Measurements from ENCODE around the gene CDK9.

DNA sequence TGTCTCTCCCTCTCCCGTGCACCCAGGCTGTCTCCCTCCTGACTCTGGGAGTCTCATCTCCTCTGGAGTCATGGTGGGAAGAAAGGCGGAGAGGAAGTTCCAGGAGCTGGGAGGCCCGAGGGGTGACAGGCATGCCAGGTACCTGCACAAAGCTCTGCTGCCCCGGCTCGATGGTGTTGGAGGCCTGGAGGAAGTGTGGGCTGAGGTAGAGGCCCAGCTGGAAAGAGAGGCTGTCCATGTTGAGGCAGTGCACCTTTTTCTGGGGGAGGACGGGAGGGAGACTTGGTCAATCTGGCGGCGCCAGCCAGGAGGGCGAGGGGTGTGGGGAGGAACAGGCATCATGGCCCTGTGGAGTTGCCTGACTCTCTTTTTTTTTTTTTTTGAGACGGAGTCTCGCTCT lies 32.7 kb downstream of the CDK9 start:
- TF ChIP-seq, protein P1, sequence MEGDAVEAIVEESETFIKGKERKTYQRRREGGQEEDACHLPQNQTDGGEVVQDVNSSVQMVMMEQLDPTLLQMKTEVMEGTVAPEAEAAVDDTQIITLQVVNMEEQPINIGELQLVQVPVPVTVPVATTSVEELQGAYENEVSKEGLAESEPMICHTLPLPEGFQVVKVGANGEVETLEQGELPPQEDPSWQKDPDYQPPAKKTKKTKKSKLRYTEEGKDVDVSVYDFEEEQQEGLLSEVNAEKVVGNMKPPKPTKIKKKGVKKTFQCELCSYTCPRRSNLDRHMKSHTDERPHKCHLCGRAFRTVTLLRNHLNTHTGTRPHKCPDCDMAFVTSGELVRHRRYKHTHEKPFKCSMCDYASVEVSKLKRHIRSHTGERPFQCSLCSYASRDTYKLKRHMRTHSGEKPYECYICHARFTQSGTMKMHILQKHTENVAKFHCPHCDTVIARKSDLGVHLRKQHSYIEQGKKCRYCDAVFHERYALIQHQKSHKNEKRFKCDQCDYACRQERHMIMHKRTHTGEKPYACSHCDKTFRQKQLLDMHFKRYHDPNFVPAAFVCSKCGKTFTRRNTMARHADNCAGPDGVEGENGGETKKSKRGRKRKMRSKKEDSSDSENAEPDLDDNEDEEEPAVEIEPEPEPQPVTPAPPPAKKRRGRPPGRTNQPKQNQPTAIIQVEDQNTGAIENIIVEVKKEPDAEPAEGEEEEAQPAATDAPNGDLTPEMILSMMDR (optimal IDR thresholded peaks at IDR 0.05 in 1 of 3, IDR thresholded peaks at IDR 0.05 in 1 of 3, conservative IDR thresholded peaks at IDR 0.05 in 1 of 3; ENCODE audit: extremely low read depth in 1 of 3, insufficient read depth in 2 of 3, low read length in 3 of 3), result no peak
- no peak for TF ChIP-seq EZH2 (IDR thresholded peaks at IDR 0.05; ENCODE audit: low read length)
